Panc1 (cell line): Measurements from ENCODE around the gene LPIN1. TPM values are rescaled to one million over a fixed set of nuclear protein-coding genes. Genes with fewer than 3 reads are reported as not detected.

ENCODE experiments used
- ATAC-seq: fragments of 200-7000 bp; cut with Tn5 transposase; 2 replicates; pipeline ENCODE4 v1.9.1; 2020; ENCODE audit warnings: mild to moderate bottlenecking, moderate library complexity
- BruUV-seq: library from RNA; stranded (reverse); fragments of 400-500 nt; replicated peaks from 2 replicates; lab custom pipeline; 2021; lab: Mats Ljungman, UMichigan
- CTCF ChIA-PET: fragments of 300-600 bp; sonication (Branson Sonifier 250); formaldehyde crosslinking; loops from one replicate; lab custom pipeline; 2022; ENCODE audit warnings: antibody characterized with exemption; lab: Charles Lee
- POLR2A ChIA-PET: fragments of 300-600 bp; sonication (Branson Sonifier 250); formaldehyde crosslinking; loops from one replicate; lab custom pipeline; 2022; ENCODE audit warnings: antibody characterized with exemption; lab: Charles Lee
- DNase-seq: peaks from one replicate; pipeline ENCODE4 v3.0.0-alpha.2; 2010; ENCODE audit warnings: low read depth, low spot score
- H3K27ac ChIP-seq: 2 replicates; pipeline ENCODE4 v1.5.1; 2011; ENCODE audit warnings: mild to moderate bottlenecking, low read length, inconsistent platforms
- H3K27me3 ChIP-seq: fragments of 200-500 bp; sonication (Bioruptor generic); 2 replicates; pipeline ENCODE4 v1.6.0; 2014; ENCODE audit warnings: low read length, inconsistent platforms; ENCODE audit not compliant: control insufficient read depth, insufficient read depth
- H3K36me3 ChIP-seq: fragments of 200-500 bp; sonication (Bioruptor generic); 2 replicates; pipeline ENCODE4 v1.5.1; 2014; ENCODE audit warnings: inconsistent platforms, mild to moderate bottlenecking, low read length, moderate library complexity; ENCODE audit not compliant: control insufficient read depth, insufficient read depth
- H3K4me1 ChIP-seq: 2 replicates; pipeline ENCODE4 v1.5.1; 2011; ENCODE audit warnings: inconsistent platforms, mild to moderate bottlenecking, low read length, moderate library complexity; ENCODE audit not compliant: control insufficient read depth, insufficient read depth
- H3K4me3 ChIP-seq, 2 experiments: 2 replicates each; pipeline ENCODE4 v1.5.1; 2011 to 2012; ENCODE audit warnings: low read depth in 2 of 2, low read length in 2 of 2, mild to moderate bottlenecking in 2 of 2, inconsistent platforms in 1 of 2, moderate library complexity in 1 of 2
- H3K9me3 ChIP-seq: fragments of 200-500 bp; sonication (Bioruptor generic); 2 replicates; pipeline ENCODE4 v1.5.1; 2014; ENCODE audit warnings: low read depth, mild to moderate bottlenecking, inconsistent platforms, low read length, moderate library complexity; ENCODE audit not compliant: control insufficient read depth, insufficient read depth
- CTCF ChIP-seq: fragments of 450-650 bp; IDR thresholded peaks from 2 replicates; pipeline ENCODE4 v1.5.1; 2017; ENCODE audit warnings: mild to moderate bottlenecking
- POLR2AphosphoS5 ChIP-seq: IDR thresholded peaks from 2 replicates; pipeline ENCODE4 v1.6.1; 2012; ENCODE audit warnings: mild to moderate bottlenecking, low read depth, low read length, moderate library complexity
- REST ChIP-seq, 2 experiments: IDR thresholded peaks; 2 replicates each; pipeline ENCODE4 v1.6.1; 2011 to 2012; ENCODE audit warnings: low read depth in 2 of 2, control low read depth in 1 of 2, low read length in 1 of 2, mild to moderate bottlenecking in 1 of 2, moderate library complexity in 1 of 2; ENCODE audit not compliant: insufficient read depth in 1 of 2
- SIN3A ChIP-seq: IDR thresholded peaks from 2 replicates; pipeline ENCODE4 v1.6.1; 2012; ENCODE audit warnings: low read depth, mild to moderate bottlenecking, low read length, moderate library complexity, borderline replicate concordance; ENCODE audit not compliant: insufficient read depth
- TCF7L2 ChIP-seq: IDR thresholded peaks from 2 replicates; pipeline ENCODE4 v1.6.1; 2011; ENCODE audit warnings: mild to moderate bottlenecking, low read depth, low read length, inconsistent platforms
- in situ Hi-C: cut with HindIII; loops from 2 replicates; pipeline ENCODE4 v1.10.0; 2016; ENCODE audit warnings: low sequenced_read_pairs, low pct_unique_long_range_greater_than_20kb
- intact Hi-C: fragments of 100-400 bp; cut with micrococcal nuclease; formaldehyde crosslinking; loops from one replicate; pipeline ENCODE4 v1.10.0; 2022; ENCODE audit not compliant: unreplicated experiment
- total RNA-seq: library from RNA; stranded (reverse); gene quantifications from one replicate; pipeline ENCODE4 v1.2.1, GENCODE V29; 2021; ENCODE audit not compliant: unreplicated experiment

LPIN1 gene
- total RNA-seq, 1 experiment from 2014 or later = 51.8 TPM

- POLR2A ChIA-PET = no interaction called here
- H3K36me3 ChIP-seq = no peaks in the 10 kb centered on the region
- H3K4me3 ChIP-seq = no peak overlapping the region
- in situ Hi-C loops (no loop called here), intact Hi-C loops (no loop called here)
- H3K9me3 ChIP-seq = no peaks in the 10 kb centered on the region; the same call in 1 of the 2 replicates
- CTCF ChIA-PET = no interaction called here
- BruUV-seq = no TSS peak
- H3K4me1 ChIP-seq = peaks cover 20% of the 10 kb centered on the region
- DNase-seq (no peak), ATAC-seq (no peak)
- no peaks in the 10 kb centered on the region for H3K27me3 ChIP-seq
- TF ChIP-seq TCF7L2 = no peak
- TF ChIP-seq SIN3A = no peak
- TF ChIP-seq CTCF = no peak
- no peak for TF ChIP-seq REST (IDR thresholded peaks at IDR 0.05; ENCODE audit: insufficient read depth in 1 of 2, low read depth in 2 of 2, low read length in 1 of 2)
- TF ChIP-seq POLR2AphosphoS5 = no peak
- H3K27ac ChIP-seq = no peak overlapping the region
These were observed 44.6 kb upstream of the LPIN1 start for GRCh38 chr2:11701751-11702301.

GRCh38 chr2:11702946-11703345 is 43.5 kb upstream of the LPIN1 start:
- no peak for DNase-seq
- ChIA-PET CTCF (interaction anchor here (0.6 kb wide), 1 partner anchor 764 kb away, joined by 3 read pairs; no protein-coding TSS in a partner anchor), POLR2A (no interaction called here)
- in situ Hi-C loops = no loop called here
- no peak for ATAC-seq
- H3K27me3 ChIP-seq = no peaks in the 10 kb centered on the region
- no peak for TF ChIP-seq REST (IDR thresholded peaks at IDR 0.05; ENCODE audit: insufficient read depth in 1 of 2, low read depth in 2 of 2, low read length in 1 of 2)
- no peak for TF ChIP-seq CTCF
- no peak for TF ChIP-seq TCF7L2
- TF ChIP-seq SIN3A = no peak
- TF ChIP-seq POLR2AphosphoS5 = no peak
- H3K36me3 ChIP-seq = no peaks in the 10 kb centered on the region
- H3K9me3 ChIP-seq = no peaks in the 10 kb centered on the region; the same call in 1 of the 2 replicates
- peaks cover 8% of the 10 kb centered on the region for H3K4me1 ChIP-seq
- no TSS peak for BruUV-seq
- intact Hi-C loops = no loop called here
- no peak overlapping the region for H3K27ac ChIP-seq
- no peak overlapping the region for H3K4me3 ChIP-seq
